BJ (cell line): Measurements from ENCODE around the gene FLNC. TPM values are rescaled to one million over a fixed set of nuclear protein-coding genes. Genes with fewer than 3 reads are reported as not detected.

ENCODE experiments used
- CTCF ChIA-PET: fragments of 350-600 bp; formaldehyde crosslinking; extraction: SDS; loops from one replicate; lab custom pipeline; 2021; ENCODE audit warnings: antibody characterized with exemption, inconsistent platforms; lab: Yijun Ruan, JAX
- POLR2A ChIA-PET: fragments of 300-600 bp; sonication (Branson Sonifier 250); formaldehyde crosslinking; extraction: SDS; loops from one replicate; lab custom pipeline; 2021; ENCODE audit warnings: antibody characterized with exemption; lab: Charles Lee
- DNase-seq: peaks from one replicate; pipeline ENCODE4 v3.0.0-alpha.2; 2011; ENCODE audit warnings: low read depth
- H3K27me3 ChIP-seq: 2 replicates; pipeline ENCODE4 v1.6.0; 2011; ENCODE audit warnings: low read length; ENCODE audit not compliant: control insufficient read depth, insufficient read depth
- H3K36me3 ChIP-seq: 2 replicates; pipeline ENCODE4 v1.5.1; 2011; ENCODE audit warnings: low read length; ENCODE audit not compliant: control insufficient read depth, insufficient read depth
- H3K4me3 ChIP-seq: 2 replicates; pipeline ENCODE4 v1.5.1; 2011; ENCODE audit warnings: low read depth, mild to moderate bottlenecking, control low read depth, low read length
- polyA plus RNA-seq: library from polyadenylated mRNA; depleted of rRNA; stranded (reverse); fragments of >200 nt; gene quantifications from 2 replicates; pipeline ENCODE4 v1.2.3, GENCODE V29; 2011
- TF ChIP-seq, protein P1 (sequence below): IDR thresholded peaks from 2 replicates; pipeline ENCODE4 v1.5.1; 2011; ENCODE audit warnings: low read depth, mild to moderate bottlenecking, control low read depth, inconsistent platforms, low read length, moderate library complexity; ENCODE audit not compliant: insufficient read depth

FLNC gene
- polyA plus RNA-seq, 1 experiment: 58.6 TPM

DNA sequence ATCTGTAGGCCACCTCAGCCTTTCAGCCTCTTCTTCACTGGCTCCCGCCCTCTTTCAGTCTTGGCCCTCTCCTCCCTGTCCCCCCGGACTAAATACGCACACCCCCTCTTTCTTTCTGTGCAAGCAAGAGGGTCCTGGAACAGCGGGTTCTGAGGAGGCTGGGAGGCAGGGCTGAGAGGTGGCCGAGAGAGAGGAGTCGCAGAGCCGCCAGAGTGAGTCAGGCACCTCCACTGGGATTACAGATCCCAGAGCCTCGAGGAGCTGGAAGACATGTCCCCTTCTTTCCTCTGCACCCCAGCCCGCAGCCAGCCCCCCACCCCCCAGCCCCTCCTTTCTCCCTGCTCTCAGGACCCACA lies 38.3 kb upstream of the FLNC start:
- H3K4me3 ChIP-seq: peak overlapping the region; percentile 87
- no peak for DNase-seq
- ChIA-PET POLR2A (interaction anchor here (0.5 to 0.7 kb wide), 2 partner anchors 11 to 42 kb away, joined by 3 read pairs; no protein-coding TSS in a partner anchor), CTCF (no interaction called here)
- H3K36me3 ChIP-seq: no peaks in the 10 kb centered on the region; the same call in 1 of the 2 replicates
- peaks cover 2% of the 10 kb centered on the region; the same call in 1 of the 2 replicates for H3K27me3 ChIP-seq
- TF ChIP-seq, protein P1, sequence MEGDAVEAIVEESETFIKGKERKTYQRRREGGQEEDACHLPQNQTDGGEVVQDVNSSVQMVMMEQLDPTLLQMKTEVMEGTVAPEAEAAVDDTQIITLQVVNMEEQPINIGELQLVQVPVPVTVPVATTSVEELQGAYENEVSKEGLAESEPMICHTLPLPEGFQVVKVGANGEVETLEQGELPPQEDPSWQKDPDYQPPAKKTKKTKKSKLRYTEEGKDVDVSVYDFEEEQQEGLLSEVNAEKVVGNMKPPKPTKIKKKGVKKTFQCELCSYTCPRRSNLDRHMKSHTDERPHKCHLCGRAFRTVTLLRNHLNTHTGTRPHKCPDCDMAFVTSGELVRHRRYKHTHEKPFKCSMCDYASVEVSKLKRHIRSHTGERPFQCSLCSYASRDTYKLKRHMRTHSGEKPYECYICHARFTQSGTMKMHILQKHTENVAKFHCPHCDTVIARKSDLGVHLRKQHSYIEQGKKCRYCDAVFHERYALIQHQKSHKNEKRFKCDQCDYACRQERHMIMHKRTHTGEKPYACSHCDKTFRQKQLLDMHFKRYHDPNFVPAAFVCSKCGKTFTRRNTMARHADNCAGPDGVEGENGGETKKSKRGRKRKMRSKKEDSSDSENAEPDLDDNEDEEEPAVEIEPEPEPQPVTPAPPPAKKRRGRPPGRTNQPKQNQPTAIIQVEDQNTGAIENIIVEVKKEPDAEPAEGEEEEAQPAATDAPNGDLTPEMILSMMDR: no peak

DNA sequence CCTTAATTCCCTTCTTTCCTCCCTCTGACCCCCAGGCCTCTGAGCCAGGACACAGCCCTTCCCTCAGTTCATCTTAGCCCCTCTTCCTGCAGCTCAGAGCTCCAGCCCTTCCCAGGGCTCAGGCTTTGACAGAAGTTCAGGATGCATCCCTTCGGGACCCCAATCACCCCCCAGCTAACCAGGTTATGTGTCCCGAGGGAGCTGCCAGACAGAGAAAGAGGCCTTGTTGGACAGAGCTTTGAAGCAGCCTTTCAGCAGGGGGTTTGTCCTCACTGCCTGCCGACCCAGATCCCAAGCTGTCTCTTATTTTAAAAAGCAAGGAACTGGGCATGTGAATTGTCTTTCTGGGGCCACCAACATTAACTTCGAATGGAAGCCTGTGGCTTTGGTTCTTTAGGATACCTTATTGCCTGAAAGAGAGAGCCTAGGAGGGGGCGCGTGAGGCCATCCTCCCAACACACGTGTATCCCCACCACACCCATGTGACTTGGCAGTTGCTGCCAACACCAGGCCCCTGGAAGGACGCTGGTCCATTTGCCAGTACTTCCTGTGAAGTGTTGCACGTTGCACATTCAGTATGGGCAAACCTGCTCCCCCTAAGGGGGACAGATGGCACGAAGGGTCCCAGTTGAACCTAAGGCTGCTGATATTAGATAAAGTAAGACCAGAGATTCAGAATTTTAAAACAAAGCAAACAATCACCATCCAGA lies 37.6 kb upstream of the FLNC start:
- ChIA-PET CTCF (no interaction called here), POLR2A (interaction anchor here (0.5 to 0.7 kb wide), 2 partner anchors 12 to 41 kb away, joined by 3 read pairs; no protein-coding TSS in a partner anchor)
- Histone ChIP-seq H3K4me3 (no peak overlapping the region), H3K27me3 (peaks cover 2% of the 10 kb centered on the region; the same call in 1 of the 2 replicates), H3K36me3 (no peaks in the 10 kb centered on the region; the same call in 1 of the 2 replicates)
- TF ChIP-seq, protein P1: no peak
- DNase-seq: no peak

GRCh38 chr7:128793181-128793547 lies 37.0 kb upstream of the FLNC start:
- H3K4me3 ChIP-seq: no peak overlapping the region
- ChIA-PET POLR2A (no interaction called here), CTCF (no interaction called here)
- no peaks in the 10 kb centered on the region; the same call in 1 of the 2 replicates for H3K36me3 ChIP-seq
- TF ChIP-seq, protein P1: no peak
- peaks cover 2% of the 10 kb centered on the region; the same call in 1 of the 2 replicates for H3K27me3 ChIP-seq
- DNase-seq: no peak

GRCh38 chr7:128794020-128794419 lies 36.2 kb upstream of the FLNC start:
- no peaks in the 10 kb centered on the region for H3K27me3 ChIP-seq
- no peak for DNase-seq
- ChIA-PET CTCF (interaction anchor here (1.1 kb wide), 1 partner anchor 88 kb away, joined by 3 read pairs; no protein-coding TSS in a partner anchor), POLR2A (no interaction called here)
- no peak overlapping the region for H3K4me3 ChIP-seq
- TF ChIP-seq, protein P1: no peak
- no peaks in the 10 kb centered on the region; the same call in 1 of the 2 replicates for H3K36me3 ChIP-seq

- ChIA-PET POLR2A (no interaction called here), CTCF (interaction anchor here (1.1 kb wide), 1 partner anchor 87 kb away, joined by 3 read pairs; no protein-coding TSS in a partner anchor)
- TF ChIP-seq, protein P1: no peak
- Histone ChIP-seq H3K4me3 (no peak overlapping the region), H3K36me3 (no peaks in the 10 kb centered on the region; the same call in 1 of the 2 replicates), H3K27me3 (no peaks in the 10 kb centered on the region)
- DNase-seq: no peak
Measured at GRCh38 chr7:128794436-128794835, 35.8 kb upstream of the FLNC start.
